Common myeloid progenitor, CD34-positive (primary cell): Measurements from ENCODE around the gene SOBP.

Source experiments
- CTCF ChIA-PET: fragments of 350-600 bp; sonication (Branson Sonifier 250); formaldehyde crosslinking; loops from one replicate; lab custom pipeline; 2021; ENCODE audit warnings: antibody characterized with exemption; lab: Charles Lee
- POLR2A ChIA-PET: fragments of 350-600 bp; sonication (Branson Sonifier 250); formaldehyde crosslinking; loops from one replicate; lab custom pipeline; 2021; ENCODE audit warnings: antibody characterized with exemption; lab: Charles Lee
- DNase-seq, 3 donors: peaks; one replicate each; pipeline versions ENCODE4 v3.0.0 to v3.0.0-alpha.2; 2013
- H3K27ac ChIP-seq, 2 experiments: 1 replicate in 1 of 2; 2 replicates in 1 of 2; pipeline ENCODE4 v1.7.0; 2013; ENCODE audit warnings: inconsistent platforms in 2 of 2, low read length in 2 of 2, mild to moderate bottlenecking in 2 of 2, low read depth in 1 of 2, moderate library complexity in 1 of 2; ENCODE audit not compliant: severe bottlenecking in 2 of 2, insufficient read depth in 1 of 2, poor library complexity in 1 of 2
- H3K27me3 ChIP-seq, 5 experiments: replicated peaks in 2 of 5; 1 replicate in 3 of 5; 2 replicates in 2 of 5; pipeline versions ENCODE4 v1.6.1 to v1.7.0; 2013; ENCODE audit warnings: low read length in 4 of 5, mild to moderate bottlenecking in 2 of 5, moderate library complexity in 2 of 5, inconsistent platforms in 1 of 5; ENCODE audit not compliant: insufficient read depth in 5 of 5, control insufficient read depth in 4 of 5
- H3K36me3 ChIP-seq, 4 experiments: 1 replicate in 2 of 4; 2 replicates in 2 of 4; pipeline versions ENCODE4 v1.6.1 to v1.7.0; 2013; ENCODE audit warnings: low read length in 3 of 4, control low read depth in 1 of 4, mild to moderate bottlenecking in 1 of 4; ENCODE audit not compliant: control insufficient read depth in 4 of 4, insufficient read depth in 4 of 4
- H3K4me1 ChIP-seq, 4 experiments: 1 replicate in 3 of 4; 2 replicates in 1 of 4; pipeline versions ENCODE4 v1.6.1 to v1.7.1; 2013; ENCODE audit warnings: low read length in 3 of 4, mild to moderate bottlenecking in 3 of 4, control low read depth in 1 of 4, inconsistent platforms in 1 of 4, moderate library complexity in 1 of 4; ENCODE audit not compliant: control insufficient read depth in 4 of 4, insufficient read depth in 4 of 4; ENCODE audit errors: control extremely low read depth in 1 of 4
- H3K4me3 ChIP-seq, 7 experiments: 1 replicate in 4 of 7; 2 replicates in 3 of 7; pipeline versions ENCODE4 v1.5.1 to v1.7.0; 2013; ENCODE audit warnings: mild to moderate bottlenecking in 7 of 7, low read length in 6 of 7, moderate library complexity in 6 of 7, inconsistent platforms in 2 of 7, low read depth in 2 of 7, control low read depth in 1 of 7; ENCODE audit not compliant: insufficient read depth in 4 of 7, control insufficient read depth in 1 of 7; ENCODE audit errors: extremely low read depth in 1 of 7
- H3K9me3 ChIP-seq, 5 experiments: 1 replicate in 4 of 5; 2 replicates in 1 of 5; pipeline versions ENCODE4 v1.6.1 to v1.7.1; 2013; ENCODE audit warnings: low read length in 4 of 5, mild to moderate bottlenecking in 2 of 5, inconsistent platforms in 1 of 5, low read depth in 1 of 5, moderate library complexity in 1 of 5; ENCODE audit not compliant: control insufficient read depth in 4 of 5, insufficient read depth in 2 of 5; ENCODE audit errors: control extremely low read depth in 1 of 5
- WGBS: methylation state at CpG from one replicate; pipeline ENCODE4 v1.1.5; 2013; ENCODE audit not compliant: insufficient coverage; 5-methylcytosine and 5-hydroxymethylcytosine counted together

Gene SOBP

DNA sequence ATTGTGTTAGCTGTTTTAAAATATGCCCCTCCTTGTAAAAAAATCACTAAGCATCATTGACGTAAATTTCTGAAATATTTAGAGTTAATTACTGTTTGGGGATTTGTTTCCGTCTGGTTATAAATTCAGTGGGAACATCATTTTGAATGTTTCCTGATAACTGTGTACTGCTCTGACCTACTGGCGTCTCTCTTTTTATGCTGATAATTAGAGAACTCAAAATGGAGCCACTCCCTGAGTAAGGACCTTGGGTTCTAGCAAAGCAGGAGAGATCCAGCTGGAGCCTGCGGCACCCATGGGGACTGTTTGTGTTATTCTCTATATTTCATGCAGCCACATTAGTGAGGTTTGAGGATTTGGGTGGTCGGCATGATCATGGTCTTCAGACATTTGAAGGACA lies 124.9 kb downstream of the SOBP start:
- POLR2A ChIA-PET, result no interaction called here
- CTCF ChIA-PET, result no interaction called here
- Histone ChIP-seq H3K36me3 (no peaks in the 10 kb centered on the region), H3K4me1 (no peaks in the 10 kb centered on the region), H3K4me3 (no peak overlapping the region), H3K9me3 (no peaks in the 10 kb centered on the region), H3K27ac (no peak overlapping the region), H3K27me3 (peaks cover 0 to 6% (median 0%) of the 10 kb centered on the region in 5 experiments)
- 92% methylated on average over 5 of the region's 5 CpGs for WGBS
- DNase-seq, result no peak

- ChIA-PET CTCF (no interaction called here), POLR2A (no interaction called here)
- DNase-seq, result no peak
- H3K9me3 ChIP-seq, result no peaks in the 10 kb centered on the region
- no peaks in the 10 kb centered on the region for H3K36me3 ChIP-seq
- no peak overlapping the region for H3K27ac ChIP-seq
- peaks cover 0 to 6% (median 0%) of the 10 kb centered on the region in 5 experiments for H3K27me3 ChIP-seq
- WGBS, result 94% methylated on average over 6 of the region's 9 CpGs
- H3K4me3 ChIP-seq, result no peak overlapping the region
- no peaks in the 10 kb centered on the region for H3K4me1 ChIP-seq
Observed at GRCh38 chr6:107616775-107617174, 126.9 kb downstream of the SOBP start.

- ChIA-PET POLR2A (no interaction called here), CTCF (no interaction called here)
- H3K27ac ChIP-seq, result no peak overlapping the region
- no peak for DNase-seq
- H3K4me1 ChIP-seq, result no peaks in the 10 kb centered on the region
- peaks cover 0 to 6% (median 0%) of the 10 kb centered on the region in 5 experiments for H3K27me3 ChIP-seq
- WGBS, result 100% methylated on average over 3 of the region's 6 CpGs
- H3K4me3 ChIP-seq, result no peak overlapping the region
- no peaks in the 10 kb centered on the region for H3K36me3 ChIP-seq
- no peaks in the 10 kb centered on the region for H3K9me3 ChIP-seq
Observed at GRCh38 chr6:107617341-107617932, 127.5 kb downstream of the SOBP start.

GRCh38 chr6:107618672-107619071 lies 128.8 kb downstream of the SOBP start:
- no peak overlapping the region for H3K27ac ChIP-seq
- ChIA-PET CTCF (interaction anchor here (1.2 kb wide), 1 partner anchor 13 kb away, joined by 3 read pairs; no protein-coding TSS in a partner anchor), POLR2A (no interaction called here)
- H3K4me3 ChIP-seq, result no peak overlapping the region
- H3K36me3 ChIP-seq, result no peaks in the 10 kb centered on the region
- WGBS, result 93% methylated on average over 7 of the region's 9 CpGs
- no peaks in the 10 kb centered on the region for H3K9me3 ChIP-seq
- peaks cover 0 to 7% (median 0%) of the 10 kb centered on the region in 5 experiments for H3K27me3 ChIP-seq
- DNase-seq, result no peak
- H3K4me1 ChIP-seq, result no peaks in the 10 kb centered on the region

- Histone ChIP-seq H3K27ac (no peak overlapping the region), H3K36me3 (no peaks in the 10 kb centered on the region), H3K4me3 (no peak overlapping the region), H3K27me3 (peaks cover 0 to 3% (median 2%) of the 10 kb centered on the region in 5 experiments), H3K4me1 (no peaks in the 10 kb centered on the region), H3K9me3 (no peaks in the 10 kb centered on the region)
- ChIA-PET POLR2A (interaction anchor here (0.6 to 0.7 kb wide), 2 partner anchors 11 to 27 kb away, joined by 3 read pairs; no protein-coding TSS in a partner anchor), CTCF (no interaction called here)
- DNase-seq, result no peak
- WGBS, result 94% methylated on average over 2 of the region's 2 CpGs
Observed at GRCh38 chr6:107620732-107621131, 130.8 kb downstream of the SOBP start.

DNA sequence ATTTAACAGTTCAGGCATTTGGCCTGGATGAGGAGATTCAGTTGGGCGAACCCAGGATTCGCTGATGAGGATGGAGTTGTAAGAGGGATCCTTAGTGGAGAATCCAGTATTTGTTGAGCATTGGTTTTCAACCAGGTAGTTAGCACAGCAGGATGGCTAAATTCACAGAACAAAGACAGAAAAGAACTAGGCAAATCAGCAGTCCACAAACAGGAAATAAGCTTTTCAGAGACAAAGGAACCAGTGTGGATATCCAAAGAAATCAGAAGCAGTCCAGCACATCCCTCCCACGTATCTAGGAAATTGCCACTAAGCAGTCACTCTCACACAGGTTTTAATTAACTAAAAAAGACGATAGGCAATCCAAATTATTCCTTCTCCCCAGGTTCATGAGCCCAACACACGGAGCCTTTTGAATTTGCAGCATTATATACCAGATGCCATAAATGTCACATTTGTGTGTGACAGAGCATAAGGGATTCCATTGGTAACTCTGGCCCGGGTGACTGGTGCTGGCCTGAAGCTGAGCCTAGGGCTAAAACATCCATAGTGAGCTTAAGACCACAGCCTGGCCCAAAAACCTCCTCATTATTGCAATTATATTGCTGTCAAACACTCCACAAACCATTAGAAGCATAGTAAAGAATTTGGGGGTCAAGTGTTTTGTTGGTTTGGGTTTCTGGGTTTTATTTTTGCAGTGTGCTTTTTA lies 131.5 kb downstream of the SOBP start:
- H3K4me3 ChIP-seq, result no peak overlapping the region
- peaks cover 0 to 3% (median 1%) of the 10 kb centered on the region in 5 experiments for H3K27me3 ChIP-seq
- no peaks in the 10 kb centered on the region for H3K9me3 ChIP-seq
- DNase-seq, result no peak
- 100% methylated on average over 2 of the region's 6 CpGs for WGBS
- H3K4me1 ChIP-seq, result no peaks in the 10 kb centered on the region
- no peak overlapping the region for H3K27ac ChIP-seq
- H3K36me3 ChIP-seq, result no peaks in the 10 kb centered on the region
- ChIA-PET CTCF (no interaction called here), POLR2A (interaction anchor here (0.7 kb wide), 1 partner anchor 10 kb away, joined by 3 read pairs; no protein-coding TSS in a partner anchor)

DNA sequence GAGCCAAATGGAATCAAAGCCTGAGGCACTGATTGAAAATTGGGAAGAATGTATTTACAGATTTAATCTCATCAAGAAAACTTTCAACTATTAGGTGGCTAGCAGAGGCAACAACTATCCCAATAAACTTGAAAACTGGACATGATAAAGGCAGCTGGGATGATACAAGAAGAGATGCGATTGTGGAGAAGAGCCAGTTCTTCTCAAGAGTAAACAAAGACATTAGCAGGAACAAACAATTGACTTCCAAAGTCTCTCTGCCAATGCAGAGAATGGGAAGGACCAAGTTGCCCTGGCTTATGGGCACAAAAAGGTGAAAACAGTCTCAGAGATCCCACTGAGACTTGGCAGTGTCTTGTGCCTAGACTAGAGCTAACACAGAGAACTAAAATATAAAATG lies 132.4 kb downstream of the SOBP start:
- WGBS, result 100% methylated on average over 1 of the region's 1 CpG
- Histone ChIP-seq H3K9me3 (no peaks in the 10 kb centered on the region), H3K27ac (no peak overlapping the region), H3K4me1 (no peaks in the 10 kb centered on the region), H3K36me3 (no peaks in the 10 kb centered on the region), H3K4me3 (no peak overlapping the region), H3K27me3 (peaks cover 0 to 5% (median 1%) of the 10 kb centered on the region in 5 experiments)
- CTCF ChIA-PET, result no interaction called here
- DNase-seq, result no peak
- POLR2A ChIA-PET, result no interaction called here
